Measurements from ENCODE around the gene FCF1.

FCF1 gene

DNA sequence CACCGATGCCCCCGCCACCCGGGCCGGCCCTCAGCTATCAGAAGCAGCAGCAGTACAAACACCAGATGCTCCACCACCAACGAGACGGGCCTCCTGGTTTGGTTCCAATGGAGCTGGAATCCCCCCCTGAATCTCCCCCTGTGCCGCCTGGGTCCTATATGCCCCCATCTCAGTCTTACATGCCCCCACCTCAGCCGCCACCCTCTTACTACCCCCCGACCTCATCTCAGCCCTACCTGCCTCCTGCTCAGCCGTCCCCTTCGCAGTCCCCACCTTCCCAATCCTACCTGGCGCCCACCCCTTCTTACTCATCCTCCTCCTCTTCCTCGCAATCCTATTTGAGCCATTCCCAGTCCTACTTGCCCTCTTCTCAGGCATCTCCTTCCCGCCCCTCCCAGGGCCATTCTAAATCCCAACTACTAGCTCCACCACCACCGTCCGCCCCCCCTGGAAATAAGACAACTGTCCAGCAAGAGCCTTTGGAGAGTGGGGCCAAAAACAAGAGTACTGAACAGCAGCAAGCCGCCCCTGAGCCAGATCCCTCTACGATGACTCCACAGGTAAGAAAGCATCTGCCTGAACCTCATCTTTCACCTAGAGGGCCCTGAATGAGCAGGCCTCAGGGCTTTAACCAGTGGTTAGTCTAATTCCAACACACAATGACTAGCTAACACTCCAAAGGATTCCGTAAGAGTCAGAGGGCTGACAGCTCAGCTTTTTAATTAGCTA, 51.0 kb downstream of the FCF1 start:
- DNase-seq (ENCODE audit: low read depth in 2 of 2): no peak

DNA sequence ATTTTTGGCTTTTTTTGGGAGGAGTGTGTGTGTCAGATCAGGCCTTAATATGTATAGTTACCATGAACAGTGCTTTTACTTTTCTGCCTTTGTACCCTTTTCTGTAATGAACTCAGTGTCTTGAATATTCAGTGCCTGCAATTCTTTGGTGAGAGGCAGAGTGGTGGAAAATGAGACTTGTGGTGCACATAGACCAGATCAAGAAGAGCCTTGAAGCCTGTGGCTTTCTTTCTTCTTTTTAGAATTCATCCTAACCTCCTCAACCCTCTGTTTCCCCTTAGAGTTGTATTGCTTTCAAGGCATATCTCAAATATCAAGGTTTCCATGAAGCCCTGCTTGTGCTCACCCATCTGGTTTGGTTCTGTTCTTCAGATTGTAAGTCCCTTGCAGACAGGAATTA, 52.8 kb downstream of the FCF1 start:
- no peak for DNase-seq (ENCODE audit: low read depth in 2 of 2)

DNA sequence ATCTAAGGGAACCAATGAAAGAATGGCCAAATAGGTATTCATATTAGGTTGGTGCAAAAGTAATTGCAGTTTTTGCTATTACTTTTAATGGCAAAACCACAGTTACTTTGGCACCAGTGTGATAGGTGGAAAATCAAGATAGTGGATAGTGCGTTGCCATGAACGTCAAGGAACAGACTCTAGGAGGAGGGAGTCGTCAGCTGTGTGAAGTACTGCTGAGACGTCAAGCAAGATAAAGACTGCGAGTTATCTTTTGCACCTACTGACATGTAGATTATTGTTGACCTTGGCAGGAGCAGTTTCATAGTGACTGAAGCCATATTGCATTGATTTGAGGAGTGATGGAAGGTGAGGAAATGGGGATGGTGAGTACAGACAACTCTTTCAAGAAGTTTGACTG, 58.5 kb downstream of the FCF1 start:
- DNase-seq (ENCODE audit: low read depth in 2 of 2): no peak

DNA sequence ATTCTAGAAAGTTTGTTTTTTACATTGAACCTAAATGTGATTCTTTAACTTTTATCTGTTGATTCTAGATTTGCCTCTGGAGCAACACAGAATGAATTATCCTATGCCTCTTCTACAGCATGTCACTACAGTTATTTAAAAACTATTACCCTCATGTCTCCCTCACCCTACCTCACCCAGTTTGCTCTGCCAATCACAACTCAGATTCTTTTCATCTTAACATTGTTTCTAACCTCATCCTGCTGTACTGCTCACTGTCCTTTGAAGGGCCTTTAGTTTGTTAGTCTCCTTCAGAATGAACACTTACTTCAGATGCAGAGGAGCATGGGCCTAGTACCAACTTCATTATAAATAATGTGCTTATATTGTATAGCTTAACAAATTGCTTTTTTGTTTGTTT, 71.7 kb downstream of the FCF1 start:
- DNase-seq (ENCODE audit: low read depth in 2 of 2): no peak

DNA sequence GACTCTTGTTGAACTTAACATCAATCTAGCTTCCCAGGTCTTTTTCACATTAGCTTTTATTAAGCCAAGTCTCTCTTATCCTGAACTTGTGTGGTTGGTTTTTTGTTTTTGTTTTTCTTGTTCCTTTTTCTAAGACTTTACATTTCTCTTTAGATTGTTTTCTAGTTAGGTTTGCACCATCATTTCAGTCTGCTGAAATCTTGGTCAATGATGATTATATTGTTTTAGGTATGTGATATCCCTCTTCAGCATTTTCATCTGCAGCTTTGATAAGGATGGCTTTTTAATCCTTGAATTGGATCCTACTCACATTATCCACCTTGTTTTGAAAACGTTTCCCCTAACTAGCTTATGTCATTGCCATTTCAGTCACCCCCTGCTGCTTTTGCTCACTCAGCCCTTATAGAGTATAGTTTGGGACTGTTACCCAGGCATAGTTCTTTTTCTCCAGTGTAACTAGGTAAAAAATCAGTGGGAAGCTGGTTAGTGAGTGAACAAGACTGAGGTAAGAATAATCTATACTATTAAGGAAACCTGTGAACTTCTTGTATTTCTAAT, 72.2 kb downstream of the FCF1 start:
- DNase-seq (ENCODE audit: low read depth in 2 of 2): no peak

DNA sequence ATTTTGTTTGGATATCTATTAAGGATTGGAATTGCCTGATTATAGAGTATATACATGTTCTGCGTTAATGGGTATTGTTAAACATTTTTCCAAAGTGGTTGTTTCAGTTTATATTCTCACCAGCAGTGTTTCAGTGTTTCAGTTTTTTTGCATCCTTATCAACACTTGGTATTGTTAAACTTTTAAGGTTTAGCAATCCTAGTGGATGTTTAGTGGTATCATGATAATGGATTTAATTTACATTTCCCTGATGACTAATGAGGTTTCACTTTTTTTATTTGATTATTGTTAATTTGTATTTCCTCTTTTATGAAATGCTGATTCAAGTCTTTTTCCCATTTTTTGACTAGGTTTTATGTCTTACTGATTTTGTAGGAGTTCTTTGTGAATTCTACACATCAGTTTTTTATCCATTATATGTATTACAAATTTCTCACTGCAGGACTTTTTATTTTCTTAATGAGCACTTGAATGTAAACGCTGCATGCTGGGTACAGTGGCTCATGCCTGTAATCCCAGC, 73.9 kb downstream of the FCF1 start:
- DNase-seq (ENCODE audit: low read depth in 2 of 2): no peak
